ENCODE data around the gene SYT11.

DNA sequence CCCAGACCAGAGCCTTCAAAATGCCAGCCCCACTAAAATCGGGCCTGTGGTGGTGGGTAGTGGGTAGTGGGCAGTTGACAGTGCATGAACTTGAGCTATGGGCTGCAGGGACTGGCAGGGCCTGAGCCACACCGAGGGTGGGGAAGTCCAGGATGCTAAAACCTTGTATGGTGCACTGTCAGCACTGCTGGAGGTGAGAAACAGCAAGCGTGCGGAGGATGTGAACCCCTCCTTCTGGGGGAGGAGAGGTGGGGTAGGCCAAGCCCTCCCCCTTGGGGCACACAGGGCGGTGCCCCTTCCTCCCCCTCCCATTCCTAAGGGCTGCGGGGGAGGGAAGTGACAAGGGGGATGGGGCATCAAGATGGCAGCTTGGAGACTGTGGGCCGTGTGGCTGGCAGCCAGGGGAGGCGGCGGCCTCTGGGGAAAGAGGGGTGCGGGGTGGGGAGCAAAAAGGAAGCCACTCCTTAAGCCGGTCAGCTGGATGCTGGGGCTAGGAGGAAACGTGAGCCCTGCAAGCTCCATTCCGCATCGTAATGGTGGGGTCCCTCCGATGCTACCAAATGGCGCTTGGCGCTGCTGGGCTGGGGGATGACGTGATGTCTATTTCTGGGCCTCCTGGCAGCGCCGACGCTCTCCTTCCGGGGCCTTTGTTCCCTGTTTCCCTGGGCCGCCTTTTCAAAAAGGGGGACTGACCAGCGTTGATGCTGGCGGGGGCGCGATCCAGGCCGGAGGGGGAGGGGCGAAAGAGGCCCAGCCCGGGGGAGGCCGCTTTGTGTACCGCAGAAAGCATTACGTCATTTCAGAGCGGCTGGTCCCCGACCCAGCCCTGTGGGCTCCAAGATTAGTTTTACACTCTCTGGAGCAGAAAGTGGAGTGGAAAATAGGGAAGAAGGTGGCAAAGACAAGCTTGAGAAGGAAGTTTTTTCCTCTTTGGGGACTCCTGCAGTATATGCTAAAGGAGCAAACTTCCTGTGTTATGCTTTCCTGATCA is 809 bp downstream of the SYT11 start:
- TF ChIP-seq, protein P1, sequence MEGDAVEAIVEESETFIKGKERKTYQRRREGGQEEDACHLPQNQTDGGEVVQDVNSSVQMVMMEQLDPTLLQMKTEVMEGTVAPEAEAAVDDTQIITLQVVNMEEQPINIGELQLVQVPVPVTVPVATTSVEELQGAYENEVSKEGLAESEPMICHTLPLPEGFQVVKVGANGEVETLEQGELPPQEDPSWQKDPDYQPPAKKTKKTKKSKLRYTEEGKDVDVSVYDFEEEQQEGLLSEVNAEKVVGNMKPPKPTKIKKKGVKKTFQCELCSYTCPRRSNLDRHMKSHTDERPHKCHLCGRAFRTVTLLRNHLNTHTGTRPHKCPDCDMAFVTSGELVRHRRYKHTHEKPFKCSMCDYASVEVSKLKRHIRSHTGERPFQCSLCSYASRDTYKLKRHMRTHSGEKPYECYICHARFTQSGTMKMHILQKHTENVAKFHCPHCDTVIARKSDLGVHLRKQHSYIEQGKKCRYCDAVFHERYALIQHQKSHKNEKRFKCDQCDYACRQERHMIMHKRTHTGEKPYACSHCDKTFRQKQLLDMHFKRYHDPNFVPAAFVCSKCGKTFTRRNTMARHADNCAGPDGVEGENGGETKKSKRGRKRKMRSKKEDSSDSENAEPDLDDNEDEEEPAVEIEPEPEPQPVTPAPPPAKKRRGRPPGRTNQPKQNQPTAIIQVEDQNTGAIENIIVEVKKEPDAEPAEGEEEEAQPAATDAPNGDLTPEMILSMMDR (IDR thresholded peaks at IDR 0.05; ENCODE audit: low read length) = no peak
- TF ChIP-seq EZH2 (IDR thresholded peaks at IDR 0.05; ENCODE audit: borderline replicate concordance, low read length) = no peak
